Measurements from ENCODE around the gene UBR3.

DNA sequence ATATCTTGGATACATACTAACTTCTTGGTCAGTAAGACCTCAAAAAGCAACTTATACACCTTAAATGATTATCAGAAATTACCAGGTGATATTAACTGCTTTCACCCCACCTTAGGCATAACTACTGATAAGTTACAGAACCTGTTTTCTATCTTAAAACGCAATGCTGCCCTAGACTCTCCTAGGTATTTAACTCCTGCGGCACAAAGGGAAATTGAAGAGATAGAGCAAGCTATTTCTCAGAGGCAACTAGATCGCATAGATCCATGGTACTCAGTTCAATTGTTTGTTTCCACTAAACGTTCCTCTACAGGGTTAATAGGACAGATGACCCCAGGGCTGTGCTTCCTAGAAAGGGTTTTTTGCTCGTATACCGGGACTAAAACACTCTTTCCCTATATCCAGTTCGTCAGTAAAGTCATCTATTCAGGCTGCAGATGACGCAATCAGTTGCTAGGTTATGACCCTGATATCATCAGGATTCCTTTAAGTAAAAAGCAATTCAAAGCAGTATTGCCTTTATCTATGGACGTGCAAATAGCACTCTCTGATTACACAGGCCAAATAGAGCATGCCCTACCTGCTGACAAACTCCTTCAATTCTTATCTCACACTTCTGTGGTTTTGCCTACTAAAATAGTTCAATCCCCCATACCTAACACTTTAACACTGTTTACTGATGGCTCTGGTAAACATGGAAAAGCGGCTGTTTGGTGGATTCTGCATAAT lies 288.4 kb downstream of the UBR3 start:
- TF ChIP-seq CTCF (IDR thresholded peaks at IDR 0.05; ENCODE audit: low read depth, low read length) (no peak), EZH2phosphoT487 (IDR thresholded peaks at IDR 0.05; ENCODE audit: low read depth) (no peak)

All from OCI-LY3 (cell line).